Skeletal muscle tissue (tissue), 4 donors: ENCODE data around the gene YAP1. TPM values are rescaled to one million over a fixed set of nuclear protein-coding genes. Genes with fewer than 3 reads are reported as not detected.

ENCODE experiments used
- H3K27ac ChIP-seq: one replicate; pipeline ENCODE4 v1.7.0; 2013; ENCODE audit warnings: mild to moderate bottlenecking, low read depth, low read length, inconsistent platforms
- H3K27me3 ChIP-seq, 3 donors: one replicate each; pipeline ENCODE4 v1.7.0; 2013; ENCODE audit warnings: low read length in 3 of 3; ENCODE audit not compliant: control insufficient read depth in 3 of 3, insufficient read depth in 3 of 3
- H3K36me3 ChIP-seq, 3 donors: one replicate each; pipeline ENCODE4 v1.7.0; 2013; ENCODE audit warnings: low read length in 3 of 3; ENCODE audit not compliant: control insufficient read depth in 3 of 3, insufficient read depth in 3 of 3
- H3K4me1 ChIP-seq, 3 donors: one replicate each; pipeline ENCODE4 v1.7.0; 2013; ENCODE audit warnings: low read length in 3 of 3, mild to moderate bottlenecking in 3 of 3; ENCODE audit not compliant: control insufficient read depth in 3 of 3, insufficient read depth in 3 of 3
- H3K4me3 ChIP-seq, 3 donors: one replicate each; pipeline ENCODE4 v1.7.0; 2013; ENCODE audit warnings: low read length in 3 of 3
- H3K9ac ChIP-seq, 3 donors: one replicate each; pipeline ENCODE4 v1.7.0; 2013; ENCODE audit warnings: low read length in 3 of 3, mild to moderate bottlenecking in 3 of 3, moderate library complexity in 2 of 3, low read depth in 1 of 3
- H3K9me3 ChIP-seq, 3 donors: one replicate each; pipeline ENCODE4 v1.7.0; 2013; ENCODE audit warnings: low read length in 3 of 3; ENCODE audit not compliant: control insufficient read depth in 3 of 3
- total RNA-seq: library from RNA; depleted of rRNA; stranded (reverse); fragments of >200 nt; gene quantifications from one replicate; pipeline ENCODE4 v1.2.3, GENCODE V29; 2014
- donor health status: Osteomylitis.

The YAP1 gene
- 49.6 TPM for total RNA-seq

GRCh38 chr11:102109896-102110760, at the start of gene YAP1:
YAP1 (plus strand) TSS chr11:102110447; CDS start chr11:102110849, 402 bp downstream.
- peak within 1 kb of the TSS; percentile 83 to 89 (median 87) for H3K4me3 ChIP-seq
- no peaks in the 10 kb centered on the region for H3K9me3 ChIP-seq
- H3K36me3 ChIP-seq, result peaks cover 0 to 5% (median 2%) of the 10 kb centered on the region in 3 donors
- peak within 1 kb of the TSS; percentile 87 to 90 (median 88) for H3K9ac ChIP-seq
- H3K27ac ChIP-seq, result peak within 1 kb of the TSS; percentile 92
- H3K4me1 ChIP-seq, result peaks cover 6 to 13% (median 12%) of the 10 kb centered on the region in 3 donors
- no peaks in the 10 kb centered on the region for H3K27me3 ChIP-seq

- H3K9me3 ChIP-seq, result no peaks in the 10 kb centered on the region
- H3K9ac ChIP-seq, result no peak overlapping the region
- H3K4me3 ChIP-seq, result no peak overlapping the region
- no peaks in the 10 kb centered on the region for H3K27me3 ChIP-seq
- no peaks in the 10 kb centered on the region for H3K4me1 ChIP-seq
- no peak overlapping the region for H3K27ac ChIP-seq
- no peaks in the 10 kb centered on the region for H3K36me3 ChIP-seq
Measured at GRCh38 chr11:102061276-102061675, 49.0 kb upstream of the YAP1 start.

- Histone ChIP-seq H3K27ac (no peak overlapping the region), H3K4me1 (no peaks in the 10 kb centered on the region), H3K9me3 (no peaks in the 10 kb centered on the region), H3K36me3 (no peaks in the 10 kb centered on the region), H3K9ac (no peak overlapping the region), H3K4me3 (no peak overlapping the region), H3K27me3 (no peaks in the 10 kb centered on the region)
Measured at GRCh38 chr11:102062106-102062505, 48.1 kb upstream of the YAP1 start.

- Histone ChIP-seq H3K9ac (no peak overlapping the region), H3K27me3 (no peaks in the 10 kb centered on the region), H3K4me3 (no peak overlapping the region), H3K9me3 (no peaks in the 10 kb centered on the region), H3K4me1 (no peaks in the 10 kb centered on the region), H3K36me3 (no peaks in the 10 kb centered on the region), H3K27ac (no peak overlapping the region)
Measured at GRCh38 chr11:102064316-102064715, 45.9 kb upstream of the YAP1 start.

GRCh38 chr11:102070766-102071165, 39.5 kb upstream of the YAP1 start:
- Histone ChIP-seq H3K9me3 (peaks cover 0 to 3% (median 2%) of the 10 kb centered on the region in 3 donors), H3K4me3 (no peak overlapping the region), H3K9ac (no peak overlapping the region), H3K27ac (no peak overlapping the region), H3K4me1 (no peaks in the 10 kb centered on the region), H3K27me3 (no peaks in the 10 kb centered on the region), H3K36me3 (no peaks in the 10 kb centered on the region)

- H3K4me1 ChIP-seq, result no peaks in the 10 kb centered on the region
- no peak overlapping the region for H3K27ac ChIP-seq
- H3K9me3 ChIP-seq, result peaks cover 0 to 3% (median 2%) of the 10 kb centered on the region in 3 donors
- no peak overlapping the region for H3K4me3 ChIP-seq
- no peaks in the 10 kb centered on the region for H3K27me3 ChIP-seq
- no peak overlapping the region for H3K9ac ChIP-seq
- no peaks in the 10 kb centered on the region for H3K36me3 ChIP-seq
Measured at GRCh38 chr11:102071497-102072472, 38.5 kb upstream of the YAP1 start.

GRCh38 chr11:102073253-102073652, 37.0 kb upstream of the YAP1 start:
- Histone ChIP-seq H3K27me3 (no peaks in the 10 kb centered on the region), H3K9me3 (peaks cover 0 to 3% (median 2%) of the 10 kb centered on the region in 3 donors), H3K4me1 (no peaks in the 10 kb centered on the region), H3K4me3 (no peak overlapping the region), H3K36me3 (no peaks in the 10 kb centered on the region), H3K27ac (no peak overlapping the region), H3K9ac (no peak overlapping the region)

- Histone ChIP-seq H3K27me3 (no peaks in the 10 kb centered on the region), H3K9ac (no peak overlapping the region), H3K4me1 (no peaks in the 10 kb centered on the region), H3K4me3 (no peak overlapping the region), H3K9me3 (no peaks in the 10 kb centered on the region), H3K27ac (no peak overlapping the region), H3K36me3 (no peaks in the 10 kb centered on the region)
Measured at GRCh38 chr11:102079625-102080024, 30.6 kb upstream of the YAP1 start.

GRCh38 chr11:102081313-102081712, 28.9 kb upstream of the YAP1 start:
- Histone ChIP-seq H3K27me3 (no peaks in the 10 kb centered on the region), H3K4me3 (no peak overlapping the region), H3K4me1 (no peaks in the 10 kb centered on the region)

More at GRCh38 chr11:102081313-102081712, 28.9 kb upstream of the YAP1 start:
- no peaks in the 10 kb centered on the region for H3K36me3 ChIP-seq
- no peaks in the 10 kb centered on the region for H3K9me3 ChIP-seq
- no peak overlapping the region for H3K9ac ChIP-seq
- H3K27ac ChIP-seq, result no peak overlapping the region
